Muscle of leg (tissue), 11 donors: ENCODE data around the gene MAPK4. TPM values are rescaled to one million over a fixed set of nuclear protein-coding genes. Genes with fewer than 3 reads are reported as not detected.
"Not testable (repeated sequence)": the region's sequence is repeated elsewhere in the genome, so short reads cannot be mapped to it uniquely, and the experiment has no call there.

ENCODE experiments used
- DNase-seq: peaks from one replicate; pipeline ENCODE4 v3.0.0; 2013
- H3K27ac ChIP-seq: one replicate; pipeline ENCODE4 v1.5.1; 2013; ENCODE audit warnings: mild to moderate bottlenecking, low read length, control low read depth
- H3K27me3 ChIP-seq: one replicate; pipeline ENCODE4 v1.6.1; 2013; ENCODE audit warnings: low read length; ENCODE audit not compliant: control insufficient read depth, insufficient read depth
- H3K36me3 ChIP-seq: one replicate; pipeline ENCODE4 v1.6.1; 2013; ENCODE audit warnings: low read length; ENCODE audit not compliant: control insufficient read depth, insufficient read depth
- H3K4me1 ChIP-seq: one replicate; pipeline ENCODE4 v1.6.1; 2013; ENCODE audit warnings: low read length; ENCODE audit not compliant: control insufficient read depth, insufficient read depth
- H3K4me3 ChIP-seq: one replicate; pipeline ENCODE4 v1.5.1; 2013; ENCODE audit warnings: low read length, control low read depth
- H3K9me3 ChIP-seq: replicated peaks from 2 replicates; pipeline ENCODE4 v1.6.1; 2013; ENCODE audit warnings: low read depth, low read length; ENCODE audit not compliant: control insufficient read depth
- whole genome bisulfite sequencing: methylation state at CpG from one replicate; pipeline ENCODE4 v1.1.5; 2013; ENCODE audit warnings: missing lambda C conversion rate; ENCODE audit not compliant: insufficient coverage; 5-methylcytosine and 5-hydroxymethylcytosine counted together
- polyA plus RNA-seq, 8 donors: library from polyadenylated mRNA; unstranded; fragments of 120-200 nt; gene quantifications; one replicate each; pipeline versions ENCODE4 v1.2.1 to v1.2.3, GENCODE V29; 2013; ENCODE audit warnings: inconsistent platforms in 1 of 8, low replicate concordance in 1 of 8; ENCODE audit not compliant: insufficient read length in 8 of 8, insufficient read depth in 1 of 8
- total RNA-seq: library from RNA; stranded (reverse); fragments of 120-200 nt; gene quantifications from one replicate; pipeline ENCODE4 v1.2.4, GENCODE V29; 2013

The MAPK4 gene
- total and polyA plus RNA-seq, 9 donors: 4.2 to 9.6 (median 4.8) TPM

GRCh38 chr18:50573196-50573595 lies 13.3 kb downstream of the MAPK4 start:
- not testable (repeated sequence) for DNase-seq, H3K4me3 ChIP-seq, H3K27me3 ChIP-seq, H3K36me3 ChIP-seq, H3K9me3 ChIP-seq, H3K4me1 ChIP-seq, H3K27ac ChIP-seq
- 65% methylated on average over 3 of the region's 3 CpGs for WGBS

GRCh38 chr18:50573679-50574078 lies 13.8 kb downstream of the MAPK4 start:
- peaks cover 2% of the 10 kb centered on the region for H3K27me3 ChIP-seq
- H3K4me1 ChIP-seq: no peaks in the 10 kb centered on the region
- no peak for DNase-seq
- H3K9me3 ChIP-seq: no peaks in the 10 kb centered on the region
- no peak overlapping the region for H3K27ac ChIP-seq
- no CpG with 5 or more reads among the region's 3 CpGs for WGBS
- H3K36me3 ChIP-seq: no peaks in the 10 kb centered on the region
- no peak overlapping the region for H3K4me3 ChIP-seq

- DNase-seq: no peak
- no peak overlapping the region for H3K27ac ChIP-seq
- no peak overlapping the region for H3K4me3 ChIP-seq
- H3K9me3 ChIP-seq: no peaks in the 10 kb centered on the region
- H3K4me1 ChIP-seq: peaks cover 6% of the 10 kb centered on the region
- no peaks in the 10 kb centered on the region for H3K36me3 ChIP-seq
- peaks cover 6% of the 10 kb centered on the region for H3K27me3 ChIP-seq
- WGBS: 45% methylated on average over 6 of the region's 6 CpGs
These were observed 18.1 kb downstream of the MAPK4 start for GRCh38 chr18:50578030-50578429.

GRCh38 chr18:50578651-50579050 lies 18.8 kb downstream of the MAPK4 start:
- no peaks in the 10 kb centered on the region for H3K36me3 ChIP-seq
- H3K27ac ChIP-seq: no peak overlapping the region
- DNase-seq: no peak
- no peak overlapping the region for H3K4me3 ChIP-seq
- 77% methylated on average over 3 of the region's 3 CpGs for WGBS
- no peaks in the 10 kb centered on the region for H3K9me3 ChIP-seq
- peaks cover 6% of the 10 kb centered on the region for H3K27me3 ChIP-seq
- peaks cover 6% of the 10 kb centered on the region for H3K4me1 ChIP-seq

- DNase-seq: no peak
- Histone ChIP-seq H3K27me3 (peaks cover 6% of the 10 kb centered on the region), H3K36me3 (no peaks in the 10 kb centered on the region), H3K4me3 (no peak overlapping the region), H3K4me1 (peaks cover 6% of the 10 kb centered on the region), H3K9me3 (no peaks in the 10 kb centered on the region), H3K27ac (no peak overlapping the region)
- 62% methylated on average over 1 of the region's 3 CpGs for WGBS
These were observed 19.3 kb downstream of the MAPK4 start for GRCh38 chr18:50579061-50579774.

- DNase-seq: no peak
- no peak overlapping the region for H3K27ac ChIP-seq
- no CpG with 5 or more reads among the region's 1 CpG for WGBS
- peaks cover 6% of the 10 kb centered on the region for H3K4me1 ChIP-seq
- no peaks in the 10 kb centered on the region for H3K9me3 ChIP-seq
- H3K27me3 ChIP-seq: peaks cover 6% of the 10 kb centered on the region
- no peak overlapping the region for H3K4me3 ChIP-seq
- no peaks in the 10 kb centered on the region for H3K36me3 ChIP-seq
These were observed 21.6 kb downstream of the MAPK4 start for GRCh38 chr18:50581517-50581916.

GRCh38 chr18:50582500-50582899 lies 22.6 kb downstream of the MAPK4 start:
- H3K36me3 ChIP-seq: no peaks in the 10 kb centered on the region
- DNase-seq: peak; percentile 34
- H3K9me3 ChIP-seq: peaks cover 2% of the 10 kb centered on the region
- H3K4me3 ChIP-seq: no peak overlapping the region
- H3K27me3 ChIP-seq: peaks cover 6% of the 10 kb centered on the region
- whole genome bisulfite sequencing: 72% methylated on average over 4 of the region's 4 CpGs
- no peak overlapping the region for H3K27ac ChIP-seq
- H3K4me1 ChIP-seq: peaks cover 6% of the 10 kb centered on the region

- H3K36me3 ChIP-seq: no peaks in the 10 kb centered on the region
- H3K4me1 ChIP-seq: peaks cover 6% of the 10 kb centered on the region
- H3K27me3 ChIP-seq: peaks cover 2% of the 10 kb centered on the region
- H3K4me3 ChIP-seq: no peak overlapping the region
- peaks cover 6% of the 10 kb centered on the region for H3K9me3 ChIP-seq
- H3K27ac ChIP-seq: no peak overlapping the region
- DNase-seq: no peak
These were observed 26.8 kb downstream of the MAPK4 start for GRCh38 chr18:50586710-50587109.

GRCh38 chr18:50590593-50590992 lies 30.7 kb downstream of the MAPK4 start:
- Histone ChIP-seq H3K9me3 (peaks cover 6% of the 10 kb centered on the region), H3K4me1 (no peaks in the 10 kb centered on the region), H3K36me3 (no peaks in the 10 kb centered on the region), H3K27me3 (no peaks in the 10 kb centered on the region), H3K4me3 (no peak overlapping the region), H3K27ac (no peak overlapping the region)
- no peak for DNase-seq
- WGBS: 86% methylated on average over 1 of the region's 3 CpGs

GRCh38 chr18:50594012-50594411 lies 34.1 kb downstream of the MAPK4 start:
- H3K9me3 ChIP-seq: no peaks in the 10 kb centered on the region
- H3K27me3 ChIP-seq: no peaks in the 10 kb centered on the region
- H3K36me3 ChIP-seq: no peaks in the 10 kb centered on the region
- DNase-seq: no peak
- H3K4me3 ChIP-seq: no peak overlapping the region
- H3K27ac ChIP-seq: no peak overlapping the region
- no peaks in the 10 kb centered on the region for H3K4me1 ChIP-seq
- 84% methylated on average over 4 of the region's 5 CpGs for WGBS

GRCh38 chr18:50594942-50595341 lies 35.1 kb downstream of the MAPK4 start:
- Histone ChIP-seq H3K27ac (no peak overlapping the region), H3K36me3 (no peaks in the 10 kb centered on the region), H3K4me1 (no peaks in the 10 kb centered on the region), H3K27me3 (no peaks in the 10 kb centered on the region), H3K4me3 (no peak overlapping the region), H3K9me3 (no peaks in the 10 kb centered on the region)
- no CpG with 5 or more reads among the region's 4 CpGs for WGBS
- DNase-seq: no peak
